Astrocyte of the spinal cord (primary cell): ENCODE results near the gene LAMA5.

Experiments
- DNase-seq: peaks from one replicate; pipeline ENCODE4 v3.0.0; 2011; ENCODE audit warnings: low read depth, low spot score
- H3K4me3 ChIP-seq: 2 replicates; pipeline ENCODE4 v1.5.1; 2011; ENCODE audit warnings: low read depth, mild to moderate bottlenecking, low read length, moderate library complexity
- CTCF ChIP-seq: IDR thresholded peaks from 2 replicates; pipeline ENCODE4 v1.5.1; 2012; ENCODE audit warnings: low read depth, mild to moderate bottlenecking, low read length, inconsistent platforms
- in situ Hi-C: cut with HindIII; loops from 2 replicates; pipeline ENCODE4 v1.10.0; 2017; ENCODE audit warnings: low sequenced_read_pairs

LAMA5 gene

GRCh38 chr20:62348604-62349003, 18.5 kb downstream of the LAMA5 start:
- in situ Hi-C loops = no loop called here
- TF ChIP-seq CTCF = no peak
- no peak overlapping the region for H3K4me3 ChIP-seq
- DNase-seq = no peak

GRCh38 chr20:62347445-62347844, 19.7 kb downstream of the LAMA5 start:
- DNase-seq = no peak
- no peak for TF ChIP-seq CTCF
- in situ Hi-C loops = no loop called here
- H3K4me3 ChIP-seq = no peak overlapping the region

- in situ Hi-C loops = no loop called here
Observed at GRCh38 chr20:62347151-62347404, 20.0 kb downstream of the LAMA5 start.

GRCh38 chr20:62346398-62347150, 20.5 kb downstream of the LAMA5 start:
- no peak for DNase-seq
- H3K4me3 ChIP-seq = no peak overlapping the region
- no peak for TF ChIP-seq CTCF
- in situ Hi-C loops = no loop called here

More at GRCh38 chr20:62347151-62347404, 20.0 kb downstream of the LAMA5 start:
- no peak for DNase-seq
- H3K4me3 ChIP-seq = no peak overlapping the region
- TF ChIP-seq CTCF = no peak

- no peak for DNase-seq
- no peak for TF ChIP-seq CTCF
- H3K4me3 ChIP-seq = no peak overlapping the region
- in situ Hi-C loops = no loop called here
Observed at GRCh38 chr20:62345681-62346370, 21.3 kb downstream of the LAMA5 start.

GRCh38 chr20:62344782-62345181, 22.3 kb downstream of the LAMA5 start:
- DNase-seq = no peak
- TF ChIP-seq CTCF = no peak
- no peak overlapping the region for H3K4me3 ChIP-seq
- in situ Hi-C loops = no loop called here
